Adrenal gland (tissue), 12 donors: Measurements from ENCODE around the gene LRRC36. TPM values are rescaled to one million over a fixed set of nuclear protein-coding genes. Genes with fewer than 3 reads are reported as not detected.

Experiments used
- DNase-seq, 7 donors: peaks; one replicate each; pipeline ENCODE4 v3.0.0-alpha.2; 2019 to 2020
- H3K27ac ChIP-seq, 5 donors: fragments of 200-600 bp; sonication (generic) in 4 of 5; 1 replicate in 3 of 5; 2 replicates in 2 of 5; pipeline versions ENCODE4 v1.5.1 to v1.8.0; 2016 to 2020; ENCODE audit warnings: mild to moderate bottlenecking in 1 of 5
- H3K27me3 ChIP-seq: fragments of 200-600 bp; 2 replicates; pipeline ENCODE4 v1.8.0; 2021
- H3K36me3 ChIP-seq, 2 donors: fragments of 200-600 bp; replicated peaks in 1 of 2; 1 replicate in 1 of 2; 2 replicates in 1 of 2; pipeline versions ENCODE4 v1.5.1 to v1.8.0; 2018 to 2022
- H3K4me1 ChIP-seq, 2 donors: fragments of 200-600 bp; replicated peaks in 1 of 2; 1 replicate in 1 of 2; 2 replicates in 1 of 2; pipeline versions ENCODE4 v1.5.1 to v1.8.0; 2018 to 2021
- H3K4me3 ChIP-seq, 4 donors: fragments of 200-600 bp; sonication (generic) in 3 of 4; one replicate each; pipeline ENCODE4 v1.5.1; 2016 to 2018
- H3K9me3 ChIP-seq, 3 donors: fragments of 200-600 bp; sonication (generic) in 1 of 3; replicated peaks in 1 of 3; 1 replicate in 2 of 3; 2 replicates in 1 of 3; pipeline versions ENCODE4 v1.5.1 to v1.8.0; 2016 to 2021
- CTCF ChIP-seq, 6 experiments: fragments of 450-650 bp in 4 of 6; fragments of 200-600 bp in 2 of 6; sonication (generic) in 1 of 6; IDR thresholded peaks; 1 replicate in 5 of 6; 2 replicates in 1 of 6; pipeline versions ENCODE4 v1.5.1 to v1.8.0; 2016 to 2021; ENCODE audit warnings: antibody characterized with exemption in 6 of 6, mild to moderate bottlenecking in 2 of 6, moderate library complexity in 1 of 6
- POLR2A ChIP-seq, 2 donors: fragments of 450-650 bp; IDR thresholded peaks; one replicate each; pipeline ENCODE4 v1.6.1; 2017; ENCODE audit warnings: antibody characterized with exemption in 2 of 2, mild to moderate bottlenecking in 2 of 2, moderate library complexity in 1 of 2
- WGBS, 4 donors: extraction: QIAGEN DNeasy Blood & Tissue Kit in 2 of 4; methylation state at CpG; one replicate each; pipeline versions ENCODE4 v1.1.5 to v1.1.7; 2013 to 2017; 5-methylcytosine and 5-hydroxymethylcytosine counted together
- intact Hi-C, 2 donors: fragments of 100-400 bp; cut with DNase I; formaldehyde crosslinking; loops; one replicate each; pipeline versions ENCODE4 v1.14.1 to v1.15.0; 2022 to 2023
- polyA plus RNA-seq, 3 donors: library from polyadenylated mRNA; stranded (reverse); fragments of 200-250 nt in 2 of 3; fragments of 350-450 nt in 1 of 3; fragmentation: Illumina TruSeq in 1 of 3; extraction: RNeasy Lipid Tissue Mini Kit (QIAGEN cat#74804) in 1 of 3; gene quantifications; one replicate each; pipeline ENCODE4 v1.2.3, GENCODE V29; 2013 to 2014
- total RNA-seq, 9 donors: library from RNA; depleted of rRNA in 4 of 9; stranded (reverse); fragments of >200 nt in 4 of 9; fragments of 120-200 nt in 1 of 9; fragmentation: NEBNext Ultra II Directional in 1 of 9; extraction: Animal tissue kit (Norgen Biotek cat#: 25700) in 1 of 9; gene quantifications; one replicate each; pipeline versions ENCODE4 v1.1.0 to v1.2.4, GENCODE V29; 2013 to 2023
- donor health status: healthy with polysubstance abuse.
- donor health status: Bipolar disorder and iron deficiency.
- donor health status: DM: yes; HTN: yes; CAD: no.
- donor health status: DM: no; HTN: no; CAD: no.
- donor health status: DM: no; HTN: no; CAD: no.
- donor health status: DM: yes; HTN: yes; CAD: no.

The LRRC36 gene
- total and polyA plus RNA-seq, 12 donors: 0.15 to 4.7 (median 0.61) TPM; not detected in 5

GRCh38 chr16:67395458-67396158 is 69.0 kb downstream of the LRRC36 start:
- no peak overlapping the region for H3K4me3 ChIP-seq
- intact Hi-C loops: no loop called here
- no peak for DNase-seq

DNA sequence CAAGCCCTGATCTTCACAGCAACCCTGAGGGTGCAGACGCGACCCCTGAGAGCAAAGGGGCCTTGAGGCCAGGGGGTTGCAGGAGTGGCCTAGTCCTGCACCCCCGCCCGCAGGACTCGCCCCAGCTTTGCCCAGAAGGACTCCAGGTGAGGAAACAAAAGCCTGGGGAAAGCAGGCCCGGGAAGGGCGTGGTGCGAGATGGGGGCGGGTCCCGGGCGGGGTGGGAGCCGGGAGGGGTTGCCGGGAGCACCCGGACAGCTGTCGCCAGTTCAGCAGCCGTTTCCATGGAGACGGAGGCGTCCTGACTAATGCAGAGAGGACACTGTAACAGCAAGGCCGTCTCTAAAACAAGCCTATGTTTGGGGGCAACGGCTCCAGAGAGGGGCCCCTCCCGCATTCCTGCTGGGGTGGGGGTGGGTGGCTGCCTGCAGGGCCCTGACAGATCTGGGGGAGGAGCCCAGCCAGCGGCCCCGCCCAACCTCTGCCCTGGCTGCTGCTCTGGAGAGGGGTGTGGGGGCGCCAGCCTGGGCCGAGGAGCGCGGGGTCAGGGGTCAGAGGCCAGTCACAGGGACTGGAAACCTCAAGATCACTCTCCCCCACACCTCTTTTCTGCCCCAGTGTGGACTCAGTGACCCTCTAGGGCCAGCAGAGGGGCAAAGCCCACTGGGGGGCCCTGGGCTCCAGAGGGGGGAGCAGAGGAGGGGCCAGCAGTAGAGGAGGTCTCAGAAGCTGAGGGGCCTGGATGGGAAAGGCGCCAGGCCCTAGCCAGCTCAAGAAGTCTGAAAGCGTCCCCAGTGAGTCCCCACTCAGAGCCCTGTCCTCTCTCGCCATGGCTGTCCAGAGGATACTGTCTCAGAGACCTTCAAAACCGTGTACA is 69.8 kb downstream of the LRRC36 start:
- H3K9me3 ChIP-seq: no peaks in the 10 kb centered on the region
- DNase-seq: peak; percentile 76 to 91 (median 85)
- peaks cover 14 to 42% of the 10 kb centered on the region in 2 donors for H3K4me1 ChIP-seq
- intact Hi-C loops: no loop called here
- H3K27ac ChIP-seq: peak overlapping the region in 1 of 5 donors; percentile 1
- H3K36me3 ChIP-seq: no peaks in the 10 kb centered on the region
- TF ChIP-seq CTCF (IDR thresholded peaks at IDR 0.05) (no peak), POLR2A (IDR thresholded peaks at IDR 0.05) (no peak)
- H3K4me3 ChIP-seq: no peak overlapping the region
- 13 to 28% (median 24%) methylated on average over 17 to 31 of the region's 31 CpGs for WGBS, 4 donors
- peaks cover 8% of the 10 kb centered on the region for H3K27me3 ChIP-seq

More at GRCh38 chr16:67395458-67396158, 69.0 kb downstream of the LRRC36 start:
- H3K4me1 ChIP-seq: peaks cover 14 to 45% of the 10 kb centered on the region in 2 donors
- H3K27me3 ChIP-seq: peaks cover 8% of the 10 kb centered on the region
- TF ChIP-seq CTCF (IDR thresholded peaks at IDR 0.05): no peak
- no peak for TF ChIP-seq POLR2A (IDR thresholded peaks at IDR 0.05)
- WGBS, 4 donors: 78 to 85% (median 81%) methylated on average over 3 to 13 of the region's 13 CpGs
- no peak overlapping the region for H3K27ac ChIP-seq
- no peaks in the 10 kb centered on the region for H3K36me3 ChIP-seq
- no peaks in the 10 kb centered on the region for H3K9me3 ChIP-seq

- H3K27me3 ChIP-seq: peaks cover 8% of the 10 kb centered on the region
- peak overlapping the region in 1 of 5 donors; percentile 1 for H3K27ac ChIP-seq
- intact Hi-C loops: no loop called here
- no peaks in the 10 kb centered on the region for H3K9me3 ChIP-seq
- H3K4me1 ChIP-seq: peaks cover 14 to 41% of the 10 kb centered on the region in 2 donors
- H3K36me3 ChIP-seq: no peaks in the 10 kb centered on the region
- DNase-seq: no peak
- H3K4me3 ChIP-seq: no peak overlapping the region
- WGBS, 4 donors: 63 to 73% (median 67%) methylated on average over 4 to 15 of the region's 15 CpGs
- no peak for TF ChIP-seq CTCF (IDR thresholded peaks at IDR 0.05)
- TF ChIP-seq POLR2A (IDR thresholded peaks at IDR 0.05): no peak
Observed at GRCh38 chr16:67397036-67397801, 70.6 kb downstream of the LRRC36 start.
